GM12891 (cell line): Measurements from ENCODE around the gene RPL6.

Experiments
- PAX5 ChIP-seq: IDR thresholded peaks from 2 replicates; pipeline ENCODE4 v1.6.1; 2011; ENCODE audit warnings: low read length, moderate library complexity, mild to moderate bottlenecking; ENCODE audit not compliant: insufficient read depth, severe bottlenecking
- POLR2A ChIP-seq: IDR thresholded peaks from 2 replicates; pipeline ENCODE4 v1.6.1; 2011; ENCODE audit warnings: low read depth, low read length, control low read depth

GRCh38 chr12:112447106-112447505, 37.7 kb upstream of the RPL6 start:
- TF ChIP-seq PAX5 (no peak), POLR2A (no peak)
